GM18526 (cell line): ENCODE results near the gene MGLL.

Experiments used
- POLR2A ChIP-seq: IDR thresholded peaks from 3 replicates; pipeline ENCODE4 v1.6.1; 2011; ENCODE audit not compliant: insufficient read length; ENCODE audit errors: extremely low read depth

The MGLL gene

GRCh38 chr3:127769284-127770081, 52.8 kb downstream of the MGLL start:
- TF ChIP-seq POLR2A = no peak

- TF ChIP-seq POLR2A = no peak
Measured at GRCh38 chr3:127768346-127769008, 53.8 kb downstream of the MGLL start.

GRCh38 chr3:127767126-127767525, 55.2 kb downstream of the MGLL start:
- no peak for TF ChIP-seq POLR2A

- TF ChIP-seq POLR2A = no peak
Measured at GRCh38 chr3:127765735-127766134, 56.6 kb downstream of the MGLL start.

GRCh38 chr3:127764841-127765362, 57.4 kb downstream of the MGLL start:
- no peak for TF ChIP-seq POLR2A

- TF ChIP-seq POLR2A = no peak
Measured at GRCh38 chr3:127764301-127764700, 58.0 kb downstream of the MGLL start.

GRCh38 chr3:127763816-127764215, 58.5 kb downstream of the MGLL start:
- TF ChIP-seq POLR2A = no peak

GRCh38 chr3:127763337-127763736, 59.0 kb downstream of the MGLL start:
- TF ChIP-seq POLR2A = no peak

- no peak for TF ChIP-seq POLR2A
Measured at GRCh38 chr3:127762787-127763105, 59.6 kb downstream of the MGLL start.

- peak; percentile 54 for TF ChIP-seq POLR2A
Measured at GRCh38 chr3:127762077-127762786, 60.1 kb downstream of the MGLL start.

GRCh38 chr3:127761441-127761801, 60.9 kb downstream of the MGLL start:
- TF ChIP-seq POLR2A = peak; percentile 64

- no peak for TF ChIP-seq POLR2A
Measured at GRCh38 chr3:127760791-127761440, 61.4 kb downstream of the MGLL start.

GRCh38 chr3:127760361-127760760, 62.0 kb downstream of the MGLL start:
- no peak for TF ChIP-seq POLR2A

- no peak for TF ChIP-seq POLR2A
Measured at GRCh38 chr3:127759826-127760225, 62.5 kb downstream of the MGLL start.

- TF ChIP-seq POLR2A = no peak
Measured at GRCh38 chr3:127758013-127758412, 64.3 kb downstream of the MGLL start.
